Activated naive CD8-positive, alpha-beta T cell treated with anti-CD3 and anti-CD28 coated beads, Interleukin-2, amount 50 U/mL, for 24 hours (primary cell): ENCODE results near the gene GRM4.
"Not testable (repeated sequence)": the region's sequence is repeated elsewhere in the genome, so short reads cannot be mapped to it uniquely, and the experiment has no call there.

Source experiments
- ATAC-seq: fragments of 150-1000 bp; cut with Tn5 transposase; one replicate; pipeline ENCODE4 v1.10.0; 2021
- DNase-seq: peaks from one replicate; pipeline ENCODE4 v3.0.0; 2021
- H3K27ac Mint-ChIP-seq: one replicate; pipeline ENCODE4 v1.8.0; 2021; ENCODE audit warnings: mild to moderate bottlenecking, mixed read lengths
- H3K27me3 Mint-ChIP-seq: one replicate; pipeline ENCODE4 v1.8.0; 2021; ENCODE audit warnings: mixed read lengths
- H3K36me3 Mint-ChIP-seq: one replicate; pipeline ENCODE4 v1.8.0; 2021; ENCODE audit warnings: low read depth, mixed read lengths
- H3K4me1 Mint-ChIP-seq: one replicate; pipeline ENCODE4 v1.8.0; 2021; ENCODE audit warnings: mixed read lengths
- H3K4me3 Mint-ChIP-seq: one replicate; pipeline ENCODE4 v1.8.0; 2021; ENCODE audit warnings: mild to moderate bottlenecking, moderate library complexity, mixed read lengths
- H3K9me3 Mint-ChIP-seq: one replicate; pipeline ENCODE4 v1.8.0; 2021; ENCODE audit warnings: mixed read lengths

The GRM4 gene

DNA sequence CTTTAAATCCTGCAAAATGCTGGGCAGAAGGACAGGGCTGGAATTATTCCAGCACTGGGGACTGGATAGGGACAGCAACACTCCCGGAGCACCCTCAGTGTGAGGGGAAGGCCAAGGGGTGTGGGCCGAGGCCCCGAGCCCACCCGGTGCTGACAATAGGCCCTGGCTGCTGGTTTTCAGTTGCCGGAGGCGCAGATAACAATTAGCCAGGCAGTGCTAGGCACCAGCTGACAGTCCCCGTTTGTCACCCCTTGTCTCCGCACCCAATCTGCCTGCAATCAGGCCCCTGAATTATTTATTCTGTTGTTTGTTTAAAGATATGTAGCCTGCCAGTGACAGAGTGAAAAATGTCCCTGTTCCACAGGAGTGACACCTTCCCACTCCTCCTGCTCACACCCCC lies 120.0 kb downstream of the GRM4 start:
- Mint-ChIP-seq H3K36me3 (no peaks in the 10 kb centered on the region), H3K4me1 (no peaks in the 10 kb centered on the region), H3K4me3 (no peak overlapping the region), H3K9me3 (no peaks in the 10 kb centered on the region), H3K27ac (no peak overlapping the region), H3K27me3 (peaks cover 4% of the 10 kb centered on the region)
- DNase-seq: no peak
- ATAC-seq: no peak

GRCh38 chr6:34025112-34025807 lies 120.6 kb downstream of the GRM4 start:
- no peak for DNase-seq
- no peak for ATAC-seq
- Mint-ChIP-seq H3K9me3 (no peaks in the 10 kb centered on the region), H3K36me3 (no peaks in the 10 kb centered on the region), H3K27me3 (peaks cover 4% of the 10 kb centered on the region), H3K27ac (no peak overlapping the region), H3K4me1 (no peaks in the 10 kb centered on the region), H3K4me3 (no peak overlapping the region)

- H3K27me3 Mint-ChIP-seq: peaks cover 4% of the 10 kb centered on the region
These were observed 123.0 kb downstream of the GRM4 start for GRCh38 chr6:34022873-34023255.

GRCh38 chr6:34022250-34022872 lies 123.5 kb downstream of the GRM4 start:
- Mint-ChIP-seq H3K4me1 (no peaks in the 10 kb centered on the region), H3K27me3 (peaks cover 4% of the 10 kb centered on the region), H3K9me3 (no peaks in the 10 kb centered on the region), H3K27ac (no peak overlapping the region), H3K36me3 (no peaks in the 10 kb centered on the region), H3K4me3 (no peak overlapping the region)
- no peak for DNase-seq
- ATAC-seq: no peak

More at GRCh38 chr6:34022873-34023255, 123.0 kb downstream of the GRM4 start:
- no peak for ATAC-seq
- no peak overlapping the region for H3K27ac Mint-ChIP-seq
- no peaks in the 10 kb centered on the region for H3K36me3 Mint-ChIP-seq
- DNase-seq: no peak
- no peak overlapping the region for H3K4me3 Mint-ChIP-seq
- H3K4me1 Mint-ChIP-seq: no peaks in the 10 kb centered on the region
- H3K9me3 Mint-ChIP-seq: no peaks in the 10 kb centered on the region

DNA sequence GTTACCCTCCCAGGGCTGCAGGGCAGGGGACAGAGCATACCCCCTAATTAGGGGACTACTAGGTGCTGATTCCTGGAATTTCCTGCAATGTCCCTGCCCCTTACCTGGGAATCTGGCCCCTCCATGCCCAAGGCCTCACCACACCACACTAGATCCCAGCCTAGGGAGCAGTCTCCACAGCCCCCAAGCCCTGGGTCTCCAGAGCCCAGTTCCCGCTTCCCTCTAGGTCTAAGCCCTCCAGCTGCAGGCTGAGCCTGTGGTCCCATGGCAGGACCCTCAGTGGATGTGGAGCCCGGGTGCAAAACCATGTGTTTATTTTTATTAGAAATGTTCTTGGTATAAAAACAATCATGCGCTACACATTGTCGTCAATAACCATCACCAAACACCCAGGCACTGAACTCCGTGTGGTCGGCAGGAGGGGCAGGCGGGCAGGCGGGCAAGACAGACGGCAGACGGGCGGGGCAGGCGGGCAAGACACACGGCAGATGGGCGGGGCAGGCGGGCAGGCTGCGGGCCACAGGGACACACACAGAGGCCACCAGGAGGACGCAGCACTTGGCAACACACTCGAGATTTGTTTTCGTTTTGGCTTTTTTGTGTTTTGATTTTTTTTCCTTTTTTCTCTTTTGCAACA lies 124.2 kb downstream of the GRM4 start:
- no peak for DNase-seq
- no peak overlapping the region for H3K4me3 Mint-ChIP-seq
- ATAC-seq: no peak
- H3K27me3 Mint-ChIP-seq: peaks cover 4% of the 10 kb centered on the region
- H3K27ac Mint-ChIP-seq: no peak overlapping the region
- H3K9me3 Mint-ChIP-seq: no peaks in the 10 kb centered on the region
- H3K4me1 Mint-ChIP-seq: no peaks in the 10 kb centered on the region
- no peaks in the 10 kb centered on the region for H3K36me3 Mint-ChIP-seq

GRCh38 chr6:34020807-34021553 lies 124.9 kb downstream of the GRM4 start:
- H3K4me3 Mint-ChIP-seq: no peak overlapping the region
- H3K9me3 Mint-ChIP-seq: no peaks in the 10 kb centered on the region
- H3K27ac Mint-ChIP-seq: no peak overlapping the region

GRCh38 chr6:34020278-34020677 lies 125.6 kb downstream of the GRM4 start:
- Mint-ChIP-seq H3K9me3 (no peaks in the 10 kb centered on the region), H3K4me1 (no peaks in the 10 kb centered on the region), H3K36me3 (no peaks in the 10 kb centered on the region), H3K27ac (no peak overlapping the region), H3K27me3 (peaks cover 4% of the 10 kb centered on the region), H3K4me3 (no peak overlapping the region)
- ATAC-seq: no peak
- no peak for DNase-seq

More at GRCh38 chr6:34020807-34021553, 124.9 kb downstream of the GRM4 start:
- H3K27me3 Mint-ChIP-seq: peaks cover 4% of the 10 kb centered on the region
- DNase-seq: no peak
- no peaks in the 10 kb centered on the region for H3K36me3 Mint-ChIP-seq
- H3K4me1 Mint-ChIP-seq: no peaks in the 10 kb centered on the region
- no peak for ATAC-seq

- no peak for DNase-seq
- H3K36me3 Mint-ChIP-seq: no peaks in the 10 kb centered on the region
These were observed 126.8 kb downstream of the GRM4 start for GRCh38 chr6:34018961-34019606.

GRCh38 chr6:34018026-34018425 lies 127.9 kb downstream of the GRM4 start:
- no peak overlapping the region for H3K27ac Mint-ChIP-seq
- H3K4me3 Mint-ChIP-seq: no peak overlapping the region
- no peaks in the 10 kb centered on the region for H3K4me1 Mint-ChIP-seq
- H3K36me3 Mint-ChIP-seq: no peaks in the 10 kb centered on the region
- no peaks in the 10 kb centered on the region for H3K9me3 Mint-ChIP-seq
- H3K27me3 Mint-ChIP-seq: peaks cover 4% of the 10 kb centered on the region
- no peak for DNase-seq
- ATAC-seq: no peak

More at GRCh38 chr6:34018961-34019606, 126.8 kb downstream of the GRM4 start:
- Mint-ChIP-seq H3K27ac (no peak overlapping the region), H3K27me3 (peaks cover 4% of the 10 kb centered on the region), H3K4me3 (no peak overlapping the region), H3K9me3 (no peaks in the 10 kb centered on the region), H3K4me1 (no peaks in the 10 kb centered on the region)
- no peak for ATAC-seq

GRCh38 chr6:34017106-34017805 lies 128.6 kb downstream of the GRM4 start:
- no peak overlapping the region for H3K4me3 Mint-ChIP-seq
- peaks cover 4% of the 10 kb centered on the region for H3K27me3 Mint-ChIP-seq
- no peak overlapping the region for H3K27ac Mint-ChIP-seq
- ATAC-seq: no peak
- no peaks in the 10 kb centered on the region for H3K36me3 Mint-ChIP-seq
- H3K4me1 Mint-ChIP-seq: no peaks in the 10 kb centered on the region
- no peaks in the 10 kb centered on the region for H3K9me3 Mint-ChIP-seq
- no peak for DNase-seq

GRCh38 chr6:34016573-34016972 lies 129.3 kb downstream of the GRM4 start:
- ATAC-seq, H3K9me3 Mint-ChIP-seq, H3K4me1 Mint-ChIP-seq, H3K36me3 Mint-ChIP-seq, H3K27me3 Mint-ChIP-seq, H3K4me3 Mint-ChIP-seq, H3K27ac Mint-ChIP-seq, DNase-seq: not testable (repeated sequence)

DNA sequence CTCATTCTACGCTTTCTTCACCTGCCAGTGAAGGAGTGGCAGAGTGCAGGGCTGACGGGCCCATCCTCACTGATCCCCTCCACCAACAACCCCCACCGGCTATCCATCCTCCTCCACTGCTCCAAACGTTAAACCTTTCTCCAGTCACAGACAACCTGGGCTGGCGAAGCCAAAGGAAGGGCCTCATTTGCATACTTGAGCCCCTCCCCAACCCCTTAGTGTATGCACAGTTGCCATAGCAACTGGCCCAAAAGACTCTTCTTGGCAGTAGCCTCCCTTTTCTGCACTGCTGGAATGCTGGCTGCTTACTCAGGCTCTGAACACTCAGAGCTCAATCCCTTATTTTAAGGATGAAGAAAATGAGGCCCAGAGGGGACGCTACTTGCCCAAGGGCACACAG lies 130.3 kb downstream of the GRM4 start:
- Mint-ChIP-seq H3K27ac (no peak overlapping the region), H3K36me3 (no peaks in the 10 kb centered on the region), H3K27me3 (no peaks in the 10 kb centered on the region), H3K4me1 (no peaks in the 10 kb centered on the region), H3K9me3 (no peaks in the 10 kb centered on the region), H3K4me3 (no peak overlapping the region)
- DNase-seq (no peak), ATAC-seq (no peak)

- Mint-ChIP-seq H3K4me3 (no peak overlapping the region), H3K27me3 (peaks cover 2% of the 10 kb centered on the region), H3K36me3 (no peaks in the 10 kb centered on the region), H3K27ac (no peak overlapping the region), H3K4me1 (no peaks in the 10 kb centered on the region), H3K9me3 (no peaks in the 10 kb centered on the region)
- DNase-seq (no peak), ATAC-seq (no peak)
These were observed 134.6 kb downstream of the GRM4 start for GRCh38 chr6:34011264-34011663.
